ENCODE results near the gene PACSIN1.

- no peak for TF ChIP-seq CTCF (tag by site-specific recombination; IDR thresholded peaks at IDR 0.05)
- TF ChIP-seq PBX3 (CRISPR knock-in tag; IDR thresholded peaks at IDR 0.05): no peak
- TF ChIP-seq KLF9 (tag by site-specific recombination; IDR thresholded peaks at IDR 0.05; ENCODE audit: low read depth): no peak
- TF ChIP-seq ZNF391 (tag by site-specific recombination; IDR thresholded peaks at IDR 0.05; ENCODE audit: borderline replicate concordance, low read depth): no peak
These were observed 60.5 kb downstream of the PACSIN1 start for GRCh38 chr6:34526241-34526972.

All from HEK293 (cell line).